Stomach (tissue), 9 donors: ENCODE measurements around the gene DOK6. TPM values are rescaled to one million over a fixed set of nuclear protein-coding genes. Genes with fewer than 3 reads are reported as not detected.

Experiments
- DNase-seq, 2 donors: peaks; one replicate each; pipeline versions ENCODE4 v3.0.0 to v3.0.0-alpha.2; 2013 to 2019
- H3K27ac ChIP-seq, 5 donors: fragments of 200-600 bp in 4 of 5; sonication (generic) in 4 of 5; one replicate each; pipeline ENCODE4 v1.5.1; 2013 to 2019; ENCODE audit warnings: mild to moderate bottlenecking in 1 of 5, moderate library complexity in 1 of 5
- H3K27me3 ChIP-seq, 3 donors: fragments of 200-600 bp; sonication (generic); one replicate each; pipeline ENCODE4 v1.5.1; 2017 to 2019; ENCODE audit warnings: mixed run types in 1 of 3
- H3K36me3 ChIP-seq, 4 donors: fragments of 200-600 bp; sonication (generic); 1 replicate in 3 of 4; 2 replicates in 1 of 4; pipeline ENCODE4 v1.5.1; 2016 to 2019
- H3K4me1 ChIP-seq, 4 donors: fragments of 200-600 bp; sonication (generic); one replicate each; pipeline ENCODE4 v1.5.1; 2016 to 2019
- H3K4me3 ChIP-seq, 4 donors: fragments of 200-600 bp; sonication (generic) in 3 of 4; one replicate each; pipeline ENCODE4 v1.5.1; 2016 to 2019; ENCODE audit warnings: mild to moderate bottlenecking in 1 of 4
- H3K9me3 ChIP-seq, 4 donors: fragments of 200-600 bp; sonication (generic); one replicate each; pipeline ENCODE4 v1.5.1; 2016 to 2019
- EP300 ChIP-seq: sonication (generic); formaldehyde crosslinking; IDR thresholded peaks from one replicate; pipeline ENCODE4 v1.6.1; 2017; ENCODE audit warnings: antibody characterized with exemption
- POLR2A ChIP-seq, 4 donors: fragments of 450-650 bp; IDR thresholded peaks; one replicate each; pipeline ENCODE4 v1.6.1; 2016; ENCODE audit warnings: antibody characterized with exemption in 4 of 4, control low read depth in 2 of 4, mild to moderate bottlenecking in 1 of 4, moderate library complexity in 1 of 4
- POLR2AphosphoS5 ChIP-seq, 3 donors: sonication (generic); formaldehyde crosslinking; IDR thresholded peaks; one replicate each; pipeline ENCODE4 v1.6.1; 2016; ENCODE audit warnings: antibody characterized with exemption in 3 of 3
- WGBS, 5 donors: extraction: QIAGEN DNeasy Blood & Tissue Kit in 3 of 5; methylation state at CpG; one replicate each; pipeline versions ENCODE4 v1.1.5 to v1.1.7; 2013 to 2018; 5-methylcytosine and 5-hydroxymethylcytosine counted together
- intact Hi-C: fragments of 100-400 bp; cut with DNase I; formaldehyde crosslinking; loops from one replicate; pipeline ENCODE4 v1.15.1; 2023; ENCODE audit warnings: low total_unique reads
- polyA plus RNA-seq, 3 donors: library from polyadenylated mRNA; stranded (reverse); fragments of 200-250 nt; gene quantifications; one replicate each; pipeline ENCODE4 v1.2.3, GENCODE V29; 2013
- total RNA-seq, 5 donors: library from RNA; depleted of rRNA; stranded (reverse); fragments of >200 nt; gene quantifications; one replicate each; pipeline versions ENCODE4 v1.1.0 to v1.2.3, GENCODE V29; 2014 to 2016
- TF ChIP-seq, protein P1 (sequence below), 7 experiments: fragments of 450-650 bp in 4 of 7; fragments of 200-600 bp in 3 of 7; sonication (generic) in 3 of 7; IDR thresholded peaks; one replicate each; pipeline ENCODE4 v1.5.1; 2016 to 2019; ENCODE audit warnings: antibody characterized with exemption in 7 of 7, control low read depth in 2 of 7, mild to moderate bottlenecking in 1 of 7
- donor health status: healthy with polysubstance abuse.
- donor health status: Bipolar disorder and iron deficiency.
- donor health status: healthy.

The DOK6 gene
- total and polyA plus RNA-seq, 8 donors, result 0.18 to 10.1 (median 1.7) TPM; not detected in 1

DNA sequence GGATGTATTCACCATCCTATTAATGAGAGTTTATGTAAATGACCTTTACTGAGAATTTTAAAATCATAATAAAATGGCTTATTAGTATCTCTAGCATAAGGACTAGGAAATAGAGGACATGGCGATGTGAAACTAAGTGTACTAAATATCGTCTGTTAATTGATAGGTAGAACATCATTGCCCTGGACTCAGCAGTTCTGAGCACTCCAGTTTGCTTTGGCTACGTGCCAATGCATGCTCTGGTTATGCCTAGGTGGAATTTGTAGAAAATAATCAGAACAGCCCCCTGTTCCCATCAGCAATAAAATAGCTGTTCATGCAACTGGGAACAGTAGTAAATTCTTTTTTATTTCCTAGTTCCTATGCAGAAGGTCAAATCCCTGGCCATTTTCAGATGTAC is 247.8 kb downstream of the DOK6 start:
- Histone ChIP-seq H3K36me3 (no peaks in the 10 kb centered on the region), H3K4me3 (no peak overlapping the region), H3K27me3 (no peaks in the 10 kb centered on the region), H3K9me3 (no peaks in the 10 kb centered on the region), H3K27ac (no peak overlapping the region), H3K4me1 (no peaks in the 10 kb centered on the region)
- peak in 1 of 2 donors; percentile 45 for DNase-seq
- TF ChIP-seq POLR2A (IDR thresholded peaks at IDR 0.05), result no peak
- TF ChIP-seq POLR2AphosphoS5 (IDR thresholded peaks at IDR 0.05), result no peak
- no peak for TF ChIP-seq EP300
- TF ChIP-seq, protein P1, sequence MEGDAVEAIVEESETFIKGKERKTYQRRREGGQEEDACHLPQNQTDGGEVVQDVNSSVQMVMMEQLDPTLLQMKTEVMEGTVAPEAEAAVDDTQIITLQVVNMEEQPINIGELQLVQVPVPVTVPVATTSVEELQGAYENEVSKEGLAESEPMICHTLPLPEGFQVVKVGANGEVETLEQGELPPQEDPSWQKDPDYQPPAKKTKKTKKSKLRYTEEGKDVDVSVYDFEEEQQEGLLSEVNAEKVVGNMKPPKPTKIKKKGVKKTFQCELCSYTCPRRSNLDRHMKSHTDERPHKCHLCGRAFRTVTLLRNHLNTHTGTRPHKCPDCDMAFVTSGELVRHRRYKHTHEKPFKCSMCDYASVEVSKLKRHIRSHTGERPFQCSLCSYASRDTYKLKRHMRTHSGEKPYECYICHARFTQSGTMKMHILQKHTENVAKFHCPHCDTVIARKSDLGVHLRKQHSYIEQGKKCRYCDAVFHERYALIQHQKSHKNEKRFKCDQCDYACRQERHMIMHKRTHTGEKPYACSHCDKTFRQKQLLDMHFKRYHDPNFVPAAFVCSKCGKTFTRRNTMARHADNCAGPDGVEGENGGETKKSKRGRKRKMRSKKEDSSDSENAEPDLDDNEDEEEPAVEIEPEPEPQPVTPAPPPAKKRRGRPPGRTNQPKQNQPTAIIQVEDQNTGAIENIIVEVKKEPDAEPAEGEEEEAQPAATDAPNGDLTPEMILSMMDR (IDR thresholded peaks at IDR 0.05), result no peak
- WGBS, 5 donors, result 48 to 60% (median 57%) methylated on average over 3 of the region's 3 CpGs
- intact Hi-C loops, result loop anchor here (10.0 kb wide), 1 partner anchor 56 kb away; no protein-coding TSS in a partner anchor

DNA sequence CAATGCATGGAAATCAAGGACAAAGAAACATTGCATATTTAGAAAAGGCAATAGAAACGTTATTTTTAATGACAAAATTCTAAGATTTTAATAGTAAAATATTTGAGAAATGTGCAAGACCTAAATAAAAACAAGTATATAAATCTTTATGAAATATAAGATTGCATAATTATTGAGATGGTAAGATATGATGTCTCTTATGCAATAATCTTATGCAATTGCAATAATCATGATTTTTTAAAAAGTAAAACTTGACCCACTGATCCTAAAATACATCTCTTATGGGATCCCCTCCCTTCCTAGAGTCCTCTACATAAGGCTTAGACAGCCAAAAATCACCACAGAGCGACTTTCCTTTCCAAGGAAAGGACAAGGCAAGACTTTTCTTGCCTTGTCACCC is 249.0 kb downstream of the DOK6 start:
- 38 to 58% (median 46%) methylated on average over 2 of the region's 2 CpGs for WGBS, 5 donors
- no peaks in the 10 kb centered on the region for H3K27me3 ChIP-seq
- H3K27ac ChIP-seq, result no peak overlapping the region
- no peak overlapping the region for H3K4me3 ChIP-seq
- no peaks in the 10 kb centered on the region for H3K9me3 ChIP-seq
- TF ChIP-seq POLR2A (IDR thresholded peaks at IDR 0.05) (no peak), POLR2AphosphoS5 (IDR thresholded peaks at IDR 0.05) (no peak), EP300 (no peak)
- TF ChIP-seq, protein P1 (IDR thresholded peaks at IDR 0.05), result no peak
- no peaks in the 10 kb centered on the region for H3K36me3 ChIP-seq
- intact Hi-C loops, result loop anchor here (10.0 kb wide), 1 partner anchor 55 kb away; no protein-coding TSS in a partner anchor
- DNase-seq, result no peak
- no peaks in the 10 kb centered on the region for H3K4me1 ChIP-seq

DNA sequence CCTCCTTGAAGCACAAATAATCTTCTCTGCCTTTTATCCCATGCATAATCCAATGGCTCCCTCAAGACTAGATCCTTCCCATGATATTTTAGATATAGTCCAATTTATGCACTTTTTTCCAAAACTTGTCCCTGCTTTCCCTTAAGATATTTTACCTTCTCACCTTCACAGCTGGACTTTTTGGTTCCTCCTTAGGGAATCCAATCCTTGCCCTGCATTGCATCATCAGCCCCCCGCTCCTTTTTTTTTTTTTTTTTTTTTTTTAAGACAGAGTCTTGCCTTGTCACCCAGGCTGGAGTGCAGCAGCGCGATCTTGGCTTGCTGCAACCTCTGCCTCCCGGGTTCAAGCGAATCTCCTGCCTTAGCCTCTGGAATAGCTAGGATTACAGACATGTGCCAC is 250.6 kb downstream of the DOK6 start:
- no peaks in the 10 kb centered on the region for H3K9me3 ChIP-seq
- no peaks in the 10 kb centered on the region for H3K36me3 ChIP-seq
- no peak overlapping the region for H3K4me3 ChIP-seq
- 86 to 94% (median 91%) methylated on average over 5 of the region's 5 CpGs for WGBS, 5 donors
- no peaks in the 10 kb centered on the region for H3K27me3 ChIP-seq
- H3K27ac ChIP-seq, result no peak overlapping the region
- H3K4me1 ChIP-seq, result no peaks in the 10 kb centered on the region
- intact Hi-C loops, result no loop called here
- no peak for DNase-seq
- no peak for TF ChIP-seq EP300
- TF ChIP-seq POLR2A (IDR thresholded peaks at IDR 0.05), result no peak
- TF ChIP-seq, protein P1 (IDR thresholded peaks at IDR 0.05), result no peak
- TF ChIP-seq POLR2AphosphoS5 (IDR thresholded peaks at IDR 0.05), result no peak

DNA sequence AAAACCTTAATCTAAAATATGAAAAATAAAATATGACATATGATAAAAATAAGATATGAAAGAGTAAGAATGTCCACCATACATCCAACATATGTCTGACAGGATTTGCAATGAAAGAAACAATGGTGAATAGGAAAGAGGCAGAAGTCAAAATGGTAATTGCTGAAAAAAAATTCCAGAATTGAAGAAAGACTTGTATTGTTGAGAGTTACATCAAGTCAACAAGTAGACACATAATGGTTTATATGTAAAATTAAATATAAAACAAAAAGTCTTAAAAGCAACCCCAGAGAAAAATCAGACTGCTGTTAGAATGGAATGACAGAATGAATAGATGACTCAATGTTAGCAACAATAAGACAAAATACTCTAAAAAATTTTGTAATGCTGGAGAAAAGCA is 255.1 kb downstream of the DOK6 start:
- no peak for TF ChIP-seq POLR2A (IDR thresholded peaks at IDR 0.05)
- no peak for TF ChIP-seq EP300
- TF ChIP-seq, protein P1 (IDR thresholded peaks at IDR 0.05), result no peak
- no peak for TF ChIP-seq POLR2AphosphoS5 (IDR thresholded peaks at IDR 0.05)
- no peak overlapping the region for H3K27ac ChIP-seq

More for the DNA sequence above, 255.1 kb downstream of the DOK6 start:
- Histone ChIP-seq H3K4me3 (no peak overlapping the region), H3K36me3 (no peaks in the 10 kb centered on the region), H3K4me1 (peaks cover 0 to 12% (median 0%) of the 10 kb centered on the region in 4 donors), H3K9me3 (no peaks in the 10 kb centered on the region), H3K27me3 (no peaks in the 10 kb centered on the region)
- no peak for DNase-seq
- intact Hi-C loops, result no loop called here
